IMR-90 (cell line): ENCODE measurements around the gene GABRR1. TPM values are rescaled to one million over a fixed set of nuclear protein-coding genes. Genes with fewer than 3 reads are reported as not detected.

Experiments
- ATAC-seq: fragments of 200-7000 bp; cut with Tn5 transposase; 2 replicates; pipeline ENCODE4 v1.9.1; 2020; ENCODE audit warnings: low read depth, mild to moderate bottlenecking, moderate library complexity
- BruUV-seq: library from RNA; stranded (reverse); fragments of 400-500 nt; replicated peaks from 2 replicates; lab custom pipeline; 2021; lab: Mats Ljungman, UMichigan
- CTCF ChIA-PET: fragments of 300-600 bp; formaldehyde crosslinking; extraction: SDS; loops from one replicate; lab custom pipeline; 2021; ENCODE audit warnings: antibody characterized with exemption; lab: Yijun Ruan, JAX
- POLR2A ChIA-PET: fragments of 300-600 bp; sonication (Branson Sonifier 250); formaldehyde crosslinking; loops from one replicate; lab custom pipeline; 2022; ENCODE audit warnings: antibody characterized with exemption; ENCODE audit not compliant: unreplicated experiment; lab: Charles Lee
- DNase-seq: peaks from one replicate; pipeline ENCODE4 v3.0.0; 2013
- H2AFZ ChIP-seq: replicated peaks from 2 replicates; pipeline ENCODE3; 2013; ENCODE audit warnings: low read length, mild to moderate bottlenecking; ENCODE audit not compliant: poor library complexity
- H2AK5ac ChIP-seq: 2 replicates; pipeline ENCODE4 v1.6.1; 2013; ENCODE audit warnings: low read depth, low read length, inconsistent platforms
- H2AK9ac ChIP-seq: replicated peaks from 2 replicates; pipeline ENCODE3; 2013; ENCODE audit warnings: mild to moderate bottlenecking, low read depth, low read length, moderate library complexity; ENCODE audit not compliant: poor library complexity
- H2BK120ac ChIP-seq: 2 replicates; pipeline ENCODE4 v1.6.1; 2013; ENCODE audit warnings: low read depth, low read length, inconsistent platforms
- H2BK15ac ChIP-seq: 3 replicates; pipeline ENCODE4 v1.6.1; 2013; ENCODE audit warnings: low read depth, low read length, inconsistent platforms
- H2BK20ac ChIP-seq: 2 replicates; pipeline ENCODE4 v1.6.1; 2013; ENCODE audit warnings: low read depth, mild to moderate bottlenecking, inconsistent platforms, low read length, moderate library complexity
- H2BK5ac ChIP-seq: 2 replicates; pipeline ENCODE4 v1.6.1; 2013; ENCODE audit warnings: mild to moderate bottlenecking, low read depth, low read length, inconsistent platforms; ENCODE audit not compliant: poor library complexity, severe bottlenecking
- H3K14ac ChIP-seq: replicated peaks from 2 replicates; pipeline ENCODE4 v1.6.1; 2013; ENCODE audit warnings: low read depth, low read length, inconsistent platforms
- H3K18ac ChIP-seq: 2 replicates; pipeline ENCODE4 v1.6.1; 2013; ENCODE audit warnings: low read depth, low read length, control low read depth
- H3K23ac ChIP-seq: 2 replicates; pipeline ENCODE4 v1.6.1; 2013; ENCODE audit warnings: low read depth, low read length, inconsistent platforms
- H3K27ac ChIP-seq: 2 replicates; pipeline ENCODE4 v1.5.1; 2013; ENCODE audit warnings: mild to moderate bottlenecking, control low read depth, low read length; ENCODE audit not compliant: insufficient read depth
- H3K27me3 ChIP-seq: 2 replicates; pipeline ENCODE4 v1.6.1; 2013; ENCODE audit warnings: low read length; ENCODE audit not compliant: control insufficient read depth, insufficient read depth
- H3K36me3 ChIP-seq: 2 replicates; pipeline ENCODE4 v1.6.1; 2013; ENCODE audit warnings: low read length, mixed read lengths; ENCODE audit not compliant: control insufficient read depth, insufficient read depth
- H3K4ac ChIP-seq: 2 replicates; pipeline ENCODE4 v1.6.1; 2013; ENCODE audit warnings: low read depth, low read length, inconsistent platforms
- H3K4me1 ChIP-seq: 2 replicates; pipeline ENCODE4 v1.6.1; 2013; ENCODE audit warnings: low read length, mixed read lengths; ENCODE audit not compliant: control insufficient read depth, insufficient read depth
- H3K4me2 ChIP-seq: 2 replicates; pipeline ENCODE4 v1.6.1; 2013; ENCODE audit warnings: low read depth, mild to moderate bottlenecking, control low read depth, low read length, moderate library complexity
- H3K4me3 ChIP-seq: 2 replicates; pipeline ENCODE4 v1.5.1; 2013; ENCODE audit warnings: low read depth, mild to moderate bottlenecking, control low read depth, low read length, moderate library complexity; ENCODE audit not compliant: insufficient read depth
- H3K56ac ChIP-seq: 2 replicates; pipeline ENCODE4 v1.6.1; 2013; ENCODE audit warnings: low read length, inconsistent platforms; ENCODE audit not compliant: insufficient read depth; ENCODE audit errors: extremely low read depth
- H3K79me1 ChIP-seq, 2 experiments: 2 replicates each; pipeline ENCODE4 v1.6.1; 2013; ENCODE audit warnings: low read length in 2 of 2, inconsistent platforms in 1 of 2, low read depth in 1 of 2
- H3K9ac ChIP-seq: 2 replicates; pipeline ENCODE4 v1.6.1; 2013; ENCODE audit warnings: low read depth, low read length, control low read depth
- H3K9me1 ChIP-seq: 2 replicates; pipeline ENCODE4 v1.6.1; 2013; ENCODE audit warnings: low read length, inconsistent platforms; ENCODE audit not compliant: insufficient read depth
- H3K9me3 ChIP-seq: 2 replicates; pipeline ENCODE4 v1.6.1; 2013; ENCODE audit warnings: low read length; ENCODE audit not compliant: control insufficient read depth, insufficient read depth
- H4K20me1 ChIP-seq: 2 replicates; pipeline ENCODE4 v1.6.1; 2013; ENCODE audit warnings: low read length, inconsistent platforms; ENCODE audit not compliant: insufficient read depth
- H4K5ac ChIP-seq: 2 replicates; pipeline ENCODE4 v1.6.1; 2013; ENCODE audit warnings: mild to moderate bottlenecking, low read depth, low read length, control low read depth
- H4K8ac ChIP-seq, 2 experiments: 2 replicates each; pipeline ENCODE4 v1.6.1; 2013; ENCODE audit warnings: low read depth in 2 of 2, low read length in 2 of 2, control low read depth in 1 of 2, inconsistent platforms in 1 of 2
- H4K91ac ChIP-seq: 2 replicates; pipeline ENCODE4 v1.6.1; 2013; ENCODE audit warnings: low read depth, low read length, inconsistent platforms; ENCODE audit not compliant: insufficient read depth
- BHLHE40 ChIP-seq: fragments of 150-350 bp; IDR thresholded peaks from 2 replicates; pipeline ENCODE4 v1.6.1; 2016; ENCODE audit warnings: mild to moderate bottlenecking, low read depth, low read length
- CHD1 ChIP-seq: IDR thresholded peaks from 2 replicates; pipeline ENCODE4 v1.6.1; 2012; ENCODE audit warnings: low read depth, low read length, improper control_type of control experiment
- MAZ ChIP-seq: IDR thresholded peaks from 2 replicates; pipeline ENCODE4 v1.6.1; 2012; ENCODE audit warnings: low read depth, mild to moderate bottlenecking, low read length, improper control_type of control experiment, moderate library complexity, borderline replicate concordance
- MXI1 ChIP-seq: IDR thresholded peaks from 2 replicates; pipeline ENCODE4 v1.6.1; 2012; ENCODE audit warnings: low read depth, mild to moderate bottlenecking, low read length, moderate library complexity, borderline replicate concordance
- NFE2L2 ChIP-seq: fragments of 150-350 bp; IDR thresholded peaks from 2 replicates; pipeline ENCODE4 v1.6.1; 2016; ENCODE audit warnings: low read depth, mild to moderate bottlenecking, low read length
- POLR2A ChIP-seq: IDR thresholded peaks from 2 replicates; pipeline ENCODE4 v1.6.1; 2012; ENCODE audit warnings: mild to moderate bottlenecking, low read depth, low read length
- RFX5 ChIP-seq: IDR thresholded peaks from 2 replicates; pipeline ENCODE4 v1.8.0; 2012; ENCODE audit warnings: low read depth, mild to moderate bottlenecking, low read length, moderate library complexity
- WGBS, 2 experiments: methylation state at CpG; one replicate each; pipeline versions ENCODE4 v1.1.5 to v1.1.7; 2013; ENCODE audit warnings: missing lambda C conversion rate in 2 of 2; ENCODE audit not compliant: insufficient read length in 1 of 2; ENCODE audit errors: extremely low coverage in 2 of 2; 5-methylcytosine and 5-hydroxymethylcytosine counted together
- dilution Hi-C: fragments of 300-500 bp; cut with HindIII; formaldehyde crosslinking; loops from one replicate; pipeline ENCODE4 v1.14.3; 2018; ENCODE audit warnings: low sequenced_read_pairs; ENCODE audit not compliant: unreplicated experiment
- in situ Hi-C: fragments of 300-500 bp; cut with MboI; formaldehyde crosslinking; loops from 3 replicates; pipeline ENCODE4 v1.14.3; 2019; ENCODE audit warnings: low sequenced_read_pairs, inconsistent platforms, mixed read lengths
- intact Hi-C: fragments of 100-400 bp; cut with micrococcal nuclease; formaldehyde crosslinking; loops from 2 replicates; pipeline ENCODE4 v1.10.0; 2022
- polyA plus RNA-seq, 3 experiments: library from polyadenylated mRNA; depleted of rRNA; stranded (reverse); fragments of >200 nt; gene quantifications; 2 replicates each; pipeline ENCODE4 v1.2.3, GENCODE V29; 2012; ENCODE audit warnings: low replicate concordance in 1 of 3
- total RNA-seq: library from RNA; depleted of rRNA; stranded (reverse); fragments of >200 nt; gene quantifications from 2 replicates; pipeline ENCODE4 v1.2.3, GENCODE V29; 2012
- TF ChIP-seq, protein P1 (sequence below): fragments of 150-350 bp; IDR thresholded peaks from 2 replicates; pipeline ENCODE4 v1.6.1; 2016; ENCODE audit warnings: low read depth, mild to moderate bottlenecking, low read length, moderate library complexity, borderline replicate concordance
- TF ChIP-seq, protein P2 (sequence below): conservative IDR thresholded peaks from 2 replicates; pipeline ENCODE4 v1.5.1; 2012; ENCODE audit warnings: mild to moderate bottlenecking, low read depth, low read length, improper control_type of control experiment

GABRR1 gene
- total and polyA plus RNA-seq, 2 of the 4 experiments (the other 2 are of a cell fraction): not detected

DNA sequence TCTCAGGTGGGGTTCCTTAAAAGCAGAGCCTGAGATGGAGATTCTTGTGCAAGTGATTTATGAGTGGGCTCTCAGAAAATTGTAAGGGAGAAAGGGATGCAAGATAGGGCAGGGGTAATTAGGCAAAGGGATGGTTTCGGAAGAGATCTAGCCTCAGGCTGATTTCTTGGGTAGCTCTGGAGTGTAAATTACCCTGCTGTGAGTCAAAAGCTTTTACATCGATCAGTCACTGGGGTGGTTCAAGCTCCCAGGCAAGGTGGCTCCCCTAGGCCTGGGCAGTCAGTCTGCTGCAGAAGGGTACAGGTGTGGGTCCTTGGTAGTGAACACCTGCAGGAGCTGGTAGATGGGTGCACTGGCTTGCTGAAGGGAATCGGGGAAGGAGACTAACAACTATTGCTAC is 82.4 kb downstream of the GABRR1 start:
- Histone ChIP-seq H3K4me3 (no peak overlapping the region), H2BK15ac (no peak overlapping the region), H3K23ac (no peak overlapping the region), H3K9ac (no peak overlapping the region), H3K9me3 (no peaks in the 10 kb centered on the region), H4K8ac (no peak overlapping the region), H2BK120ac (no peak overlapping the region), H3K56ac (no peak overlapping the region), H2BK5ac (no peak overlapping the region), H3K79me1 (no peaks in the 10 kb centered on the region), H2AK5ac (no peak overlapping the region), H3K14ac (no peak overlapping the region), H3K36me3 (no peaks in the 10 kb centered on the region), H2BK20ac (no peak overlapping the region), H2AK9ac (no peak overlapping the region), H3K9me1 (no peaks in the 10 kb centered on the region), H3K4ac (no peak overlapping the region), H3K18ac (no peak overlapping the region), H3K4me1 (peaks cover 5% of the 10 kb centered on the region), H3K27me3 (no peaks in the 10 kb centered on the region), H4K20me1 (no peaks in the 10 kb centered on the region), H3K27ac (no peak overlapping the region), H4K5ac (no peak overlapping the region), H3K4me2 (no peak overlapping the region), H2AFZ (no peak overlapping the region), H4K91ac (no peak overlapping the region)
- CTCF ChIA-PET: no interaction called here
- WGBS, 2 experiments: no CpG with 5 or more reads among the region's 3 CpGs
- in situ Hi-C loops: loop anchor here (25.0 kb wide), 1 partner anchor 228 kb away; the partner anchor contains the start of gene UBE2J1
- dilution Hi-C loops: no loop called here
- TF ChIP-seq, protein P1, sequence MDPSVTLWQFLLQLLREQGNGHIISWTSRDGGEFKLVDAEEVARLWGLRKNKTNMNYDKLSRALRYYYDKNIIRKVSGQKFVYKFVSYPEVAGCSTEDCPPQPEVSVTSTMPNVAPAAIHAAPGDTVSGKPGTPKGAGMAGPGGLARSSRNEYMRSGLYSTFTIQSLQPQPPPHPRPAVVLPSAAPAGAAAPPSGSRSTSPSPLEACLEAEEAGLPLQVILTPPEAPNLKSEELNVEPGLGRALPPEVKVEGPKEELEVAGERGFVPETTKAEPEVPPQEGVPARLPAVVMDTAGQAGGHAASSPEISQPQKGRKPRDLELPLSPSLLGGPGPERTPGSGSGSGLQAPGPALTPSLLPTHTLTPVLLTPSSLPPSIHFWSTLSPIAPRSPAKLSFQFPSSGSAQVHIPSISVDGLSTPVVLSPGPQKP: no peak
- TF ChIP-seq CHD1 (no peak), RFX5 (no peak), MAZ (no peak), BHLHE40 (no peak), POLR2A (no peak), NFE2L2 (no peak), MXI1 (no peak)
- TF ChIP-seq, protein P2, sequence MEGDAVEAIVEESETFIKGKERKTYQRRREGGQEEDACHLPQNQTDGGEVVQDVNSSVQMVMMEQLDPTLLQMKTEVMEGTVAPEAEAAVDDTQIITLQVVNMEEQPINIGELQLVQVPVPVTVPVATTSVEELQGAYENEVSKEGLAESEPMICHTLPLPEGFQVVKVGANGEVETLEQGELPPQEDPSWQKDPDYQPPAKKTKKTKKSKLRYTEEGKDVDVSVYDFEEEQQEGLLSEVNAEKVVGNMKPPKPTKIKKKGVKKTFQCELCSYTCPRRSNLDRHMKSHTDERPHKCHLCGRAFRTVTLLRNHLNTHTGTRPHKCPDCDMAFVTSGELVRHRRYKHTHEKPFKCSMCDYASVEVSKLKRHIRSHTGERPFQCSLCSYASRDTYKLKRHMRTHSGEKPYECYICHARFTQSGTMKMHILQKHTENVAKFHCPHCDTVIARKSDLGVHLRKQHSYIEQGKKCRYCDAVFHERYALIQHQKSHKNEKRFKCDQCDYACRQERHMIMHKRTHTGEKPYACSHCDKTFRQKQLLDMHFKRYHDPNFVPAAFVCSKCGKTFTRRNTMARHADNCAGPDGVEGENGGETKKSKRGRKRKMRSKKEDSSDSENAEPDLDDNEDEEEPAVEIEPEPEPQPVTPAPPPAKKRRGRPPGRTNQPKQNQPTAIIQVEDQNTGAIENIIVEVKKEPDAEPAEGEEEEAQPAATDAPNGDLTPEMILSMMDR: no peak
- ATAC-seq (no peak), DNase-seq (no peak)
- intact Hi-C loops: no loop called here
- POLR2A ChIA-PET: no interaction called here
- BruUV-seq: no TSS peak
